OCI-LY7 (cell line): ENCODE data around the gene S100Z. TPM values are rescaled to one million over a fixed set of nuclear protein-coding genes. Genes with fewer than 3 reads are reported as not detected.

Source experiments
- BruUV-seq: library from RNA; stranded (reverse); fragments of 400-500 nt; replicated peaks from 2 replicates; lab custom pipeline; 2021; lab: Mats Ljungman, UMichigan
- CTCF ChIA-PET: fragments of 300-600 bp; sonication (Branson Sonifier 250); formaldehyde crosslinking; loops from one replicate; lab custom pipeline; 2022; ENCODE audit warnings: antibody characterized with exemption; ENCODE audit not compliant: unreplicated experiment; lab: Charles Lee
- POLR2A ChIA-PET: fragments of 300-600 bp; sonication (Branson Sonifier 250); formaldehyde crosslinking; loops from one replicate; lab custom pipeline; 2022; ENCODE audit warnings: antibody characterized with exemption; lab: Charles Lee
- DNase-seq: peaks from one replicate; pipeline ENCODE4 v3.0.0-alpha.2; 2015; ENCODE audit warnings: low spot score
- H2AFZ ChIP-seq: fragments of 200-600 bp; sonication (generic), shearing (Covaris generic); 2 replicates; pipeline ENCODE4 v1.6.1; 2014; ENCODE audit warnings: mild to moderate bottlenecking, antibody characterized with exemption, low read length, moderate library complexity
- H3K27ac ChIP-seq: fragments of 200-600 bp; sonication (generic); 2 replicates; pipeline ENCODE4 v1.5.1; 2014; ENCODE audit warnings: mixed run types, low read depth, mild to moderate bottlenecking, moderate library complexity, low read length, inconsistent platforms; ENCODE audit not compliant: poor library complexity, severe bottlenecking
- H3K36me3 ChIP-seq: fragments of 200-600 bp; sonication (generic); 2 replicates; pipeline ENCODE4 v1.6.1; 2014; ENCODE audit warnings: mild to moderate bottlenecking, antibody characterized with exemption, low read length, moderate library complexity, mixed read lengths; ENCODE audit not compliant: insufficient read depth
- H3K4me1 ChIP-seq: fragments of 200-600 bp; sonication (generic); 2 replicates; pipeline ENCODE4 v1.5.1; 2014; ENCODE audit warnings: mild to moderate bottlenecking, low read length; ENCODE audit not compliant: insufficient read depth, poor library complexity, severe bottlenecking
- H3K4me2 ChIP-seq: fragments of 200-600 bp; sonication (generic); 2 replicates; pipeline ENCODE4 v1.6.1; 2014; ENCODE audit warnings: mild to moderate bottlenecking, low read length
- H3K4me3 ChIP-seq: fragments of 200-600 bp; sonication (generic); 2 replicates; pipeline ENCODE4 v1.5.1; 2014; ENCODE audit warnings: mild to moderate bottlenecking, low read depth, low read length; ENCODE audit not compliant: poor library complexity, severe bottlenecking
- H3K79me2 ChIP-seq: fragments of 200-600 bp; sonication (generic); 2 replicates; pipeline ENCODE4 v1.6.1; 2016; ENCODE audit warnings: low read depth, mild to moderate bottlenecking, low read length, moderate library complexity, mixed read lengths; ENCODE audit not compliant: insufficient read depth
- H3K9me2 ChIP-seq: fragments of 200-600 bp; sonication (generic); 2 replicates; pipeline ENCODE4 v1.6.1; 2016; ENCODE audit warnings: mild to moderate bottlenecking, low read length, mixed read lengths; ENCODE audit not compliant: insufficient read depth
- H3K9me3 ChIP-seq: fragments of 200-600 bp; sonication (generic); 2 replicates; pipeline ENCODE4 v1.6.1; 2014; ENCODE audit warnings: mild to moderate bottlenecking, mixed run types, low read length, mixed read lengths
- H4K20me1 ChIP-seq: fragments of 200-600 bp; sonication (generic); 2 replicates; pipeline ENCODE4 v1.6.1; 2014; ENCODE audit warnings: mild to moderate bottlenecking, antibody characterized with exemption, low read length, moderate library complexity, mixed read lengths; ENCODE audit not compliant: insufficient read depth
- EZH2phosphoT487 ChIP-seq: fragments of 200-600 bp; sonication (generic); IDR thresholded peaks from 2 replicates; pipeline ENCODE4 v1.6.1; 2018; ENCODE audit warnings: low read depth, borderline replicate concordance, mild to moderate bottlenecking, mixed run types, antibody characterized with exemption, low read length, moderate library complexity, mixed read lengths
- intact Hi-C: fragments of 100-400 bp; cut with micrococcal nuclease; formaldehyde crosslinking; loops from one replicate; pipeline ENCODE4 v1.10.0; 2022; ENCODE audit not compliant: unreplicated experiment
- total RNA-seq, 2 experiments: library from RNA; depleted of rRNA in 1 of 2; stranded (reverse); fragments of >200 nt in 1 of 2; shearing (Covaris generic) in 1 of 2; gene quantifications; 2 replicates each; pipeline ENCODE4 v1.2.3, GENCODE V29; 2014 to 2022
- TF ChIP-seq, protein P1 (sequence below): fragments of 200-600 bp; sonication (generic); conservative IDR thresholded peaks from 2 replicates; pipeline ENCODE4 v1.5.1; 2014; ENCODE audit warnings: mild to moderate bottlenecking, antibody characterized with exemption, low read length, moderate library complexity, mixed read lengths

The S100Z gene
- total RNA-seq, 2 experiments from 2014 or later, result 51.1 to 66.6 TPM

DNA sequence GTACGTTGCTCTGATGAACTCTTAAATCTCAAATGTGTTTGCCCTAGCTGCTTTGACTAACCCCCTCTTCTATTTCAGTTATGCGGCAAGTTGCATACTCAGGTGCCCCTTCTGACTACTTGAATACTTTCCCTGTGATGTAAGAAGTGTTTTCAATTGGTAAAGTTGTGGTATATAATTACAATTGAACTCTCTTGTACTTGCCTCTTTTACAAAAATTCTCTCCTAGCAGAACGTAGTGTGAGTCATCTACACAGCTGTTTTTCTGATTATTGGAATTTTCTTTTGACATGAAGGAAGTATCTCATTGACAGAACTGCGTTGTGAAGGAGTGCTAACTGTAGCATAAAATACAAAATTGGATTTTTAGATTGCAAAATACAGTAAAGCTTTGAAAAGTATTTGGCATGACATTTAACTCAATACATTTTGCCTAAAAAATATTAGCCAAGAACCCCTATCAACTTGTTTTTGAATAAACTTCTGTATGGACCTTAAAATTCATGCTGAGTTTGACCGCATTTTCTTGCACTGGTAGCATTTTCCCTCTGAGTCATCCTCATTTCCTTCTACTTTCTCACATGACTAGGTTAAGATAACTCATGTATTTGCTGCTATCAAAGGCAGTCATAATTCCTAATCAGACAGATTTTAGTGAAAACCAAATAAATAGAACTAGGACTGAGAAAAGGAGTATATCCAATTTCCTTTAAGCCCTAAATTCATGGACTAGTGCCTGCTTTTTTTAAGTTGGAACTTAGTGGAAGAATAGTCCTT lies 109.4 kb downstream of the S100Z start:
- H4K20me1 ChIP-seq, result no peaks in the 10 kb centered on the region
- peaks cover 13% of the 10 kb centered on the region for H3K4me1 ChIP-seq
- intact Hi-C loops, result no loop called here
- H3K36me3 ChIP-seq, result peaks cover 97% of the 10 kb centered on the region
- H3K27ac ChIP-seq, result no peak overlapping the region
- no peak for TF ChIP-seq EZH2phosphoT487
- TF ChIP-seq, protein P1, sequence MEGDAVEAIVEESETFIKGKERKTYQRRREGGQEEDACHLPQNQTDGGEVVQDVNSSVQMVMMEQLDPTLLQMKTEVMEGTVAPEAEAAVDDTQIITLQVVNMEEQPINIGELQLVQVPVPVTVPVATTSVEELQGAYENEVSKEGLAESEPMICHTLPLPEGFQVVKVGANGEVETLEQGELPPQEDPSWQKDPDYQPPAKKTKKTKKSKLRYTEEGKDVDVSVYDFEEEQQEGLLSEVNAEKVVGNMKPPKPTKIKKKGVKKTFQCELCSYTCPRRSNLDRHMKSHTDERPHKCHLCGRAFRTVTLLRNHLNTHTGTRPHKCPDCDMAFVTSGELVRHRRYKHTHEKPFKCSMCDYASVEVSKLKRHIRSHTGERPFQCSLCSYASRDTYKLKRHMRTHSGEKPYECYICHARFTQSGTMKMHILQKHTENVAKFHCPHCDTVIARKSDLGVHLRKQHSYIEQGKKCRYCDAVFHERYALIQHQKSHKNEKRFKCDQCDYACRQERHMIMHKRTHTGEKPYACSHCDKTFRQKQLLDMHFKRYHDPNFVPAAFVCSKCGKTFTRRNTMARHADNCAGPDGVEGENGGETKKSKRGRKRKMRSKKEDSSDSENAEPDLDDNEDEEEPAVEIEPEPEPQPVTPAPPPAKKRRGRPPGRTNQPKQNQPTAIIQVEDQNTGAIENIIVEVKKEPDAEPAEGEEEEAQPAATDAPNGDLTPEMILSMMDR, result no peak
- no peaks in the 10 kb centered on the region for H3K9me3 ChIP-seq
- no peak overlapping the region for H3K4me2 ChIP-seq
- no peak overlapping the region for H3K4me3 ChIP-seq
- DNase-seq, result no peak
- no peaks in the 10 kb centered on the region for H3K79me2 ChIP-seq
- H3K9me2 ChIP-seq, result no peaks in the 10 kb centered on the region
- BruUV-seq, result no TSS peak
- ChIA-PET CTCF (no interaction called here), POLR2A (no interaction called here)
- H2AFZ ChIP-seq, result no peak overlapping the region

DNA sequence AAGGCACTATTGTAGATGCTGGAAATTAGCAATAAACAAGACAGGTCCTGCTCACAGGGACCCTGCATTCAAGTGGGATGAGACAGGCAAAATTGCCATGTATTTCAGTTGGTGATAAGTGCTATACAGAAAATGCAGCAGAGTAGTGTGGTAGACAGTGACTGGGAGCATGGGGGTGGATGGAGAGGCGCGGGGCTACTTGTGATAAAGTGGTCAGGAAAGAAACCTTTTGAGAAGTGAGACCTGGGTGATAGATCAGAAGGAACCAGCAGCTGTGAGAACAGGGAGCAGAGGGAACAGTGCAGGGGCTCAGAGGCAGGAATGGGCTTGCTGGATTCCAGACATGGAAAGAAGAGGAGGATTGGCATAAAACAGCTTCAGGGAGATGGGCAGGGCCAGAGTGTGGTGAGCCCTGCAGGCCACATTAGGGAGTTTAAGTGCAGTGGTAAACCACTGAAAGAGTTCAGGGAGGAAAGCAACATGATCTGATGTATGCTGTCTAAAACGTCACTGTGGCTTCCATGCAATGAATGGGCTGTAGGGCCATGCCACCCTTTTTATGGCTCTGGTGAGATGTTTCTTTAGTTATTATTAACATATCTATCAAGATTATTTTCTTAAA lies 110.3 kb downstream of the S100Z start:
- TF ChIP-seq, protein P1, result no peak
- TF ChIP-seq EZH2phosphoT487, result no peak
- BruUV-seq, result no TSS peak
- intact Hi-C loops, result no loop called here
- H4K20me1 ChIP-seq, result no peaks in the 10 kb centered on the region
- no peaks in the 10 kb centered on the region for H3K9me3 ChIP-seq
- peaks cover 97% of the 10 kb centered on the region for H3K36me3 ChIP-seq
- CTCF ChIA-PET, result no interaction called here
- no peak overlapping the region for H3K4me2 ChIP-seq
- H3K27ac ChIP-seq, result no peak overlapping the region
- peaks cover 13% of the 10 kb centered on the region for H3K4me1 ChIP-seq
- H3K4me3 ChIP-seq, result no peak overlapping the region
- H3K79me2 ChIP-seq, result no peaks in the 10 kb centered on the region
- POLR2A ChIA-PET, result no interaction called here
- no peaks in the 10 kb centered on the region for H3K9me2 ChIP-seq
- no peak overlapping the region for H2AFZ ChIP-seq
- DNase-seq, result no peak

DNA sequence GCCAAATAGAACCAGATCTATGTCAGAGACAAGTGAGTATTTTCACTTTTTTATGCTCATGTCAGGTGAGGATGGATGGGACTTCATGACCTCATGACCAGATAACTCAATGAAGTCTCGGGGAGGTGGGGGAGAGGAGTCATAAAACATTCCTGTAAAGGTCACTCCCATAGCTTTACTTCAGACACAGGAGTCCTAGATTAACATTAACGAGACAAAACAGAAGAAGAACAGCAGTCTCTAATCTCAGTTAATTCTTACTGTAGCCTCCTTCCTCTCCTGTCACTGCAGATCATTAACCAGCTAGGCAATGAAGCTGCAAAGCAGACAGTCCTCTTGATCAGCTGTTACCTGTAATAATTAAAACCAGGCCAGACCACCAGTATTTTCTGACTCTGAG lies 114.2 kb downstream of the S100Z start:
- no peak overlapping the region for H3K27ac ChIP-seq
- ChIA-PET CTCF (no interaction called here), POLR2A (interaction anchor here (1.1 kb wide), 1 partner anchor 89 kb away, joined by 4 read pairs; no protein-coding TSS in a partner anchor)
- no peak overlapping the region for H3K4me2 ChIP-seq
- H4K20me1 ChIP-seq, result no peaks in the 10 kb centered on the region
- peaks cover 97% of the 10 kb centered on the region for H3K36me3 ChIP-seq
- H3K4me1 ChIP-seq, result peaks cover 9% of the 10 kb centered on the region
- intact Hi-C loops, result no loop called here
- H3K79me2 ChIP-seq, result no peaks in the 10 kb centered on the region
- no peak overlapping the region for H3K4me3 ChIP-seq
- no TSS peak for BruUV-seq
- H2AFZ ChIP-seq, result no peak overlapping the region
- no peaks in the 10 kb centered on the region for H3K9me2 ChIP-seq
- no peaks in the 10 kb centered on the region for H3K9me3 ChIP-seq
- DNase-seq, result no peak
- TF ChIP-seq EZH2phosphoT487, result no peak
- TF ChIP-seq, protein P1, result no peak
